ENCODE measurements around the gene BRSK2.
"Not testable (repeated sequence)": the region's sequence is repeated elsewhere in the genome, so short reads cannot be mapped to it uniquely, and the experiment has no call there.

Gene BRSK2

GRCh38 chr11:1397862-1398527 is 8.3 kb downstream of the BRSK2 start:
- DNase-seq: no peak

GRCh38 chr11:1398528-1399235 is 8.9 kb downstream of the BRSK2 start:
- DNase-seq: no peak

GRCh38 chr11:1399386-1400316 is 9.9 kb downstream of the BRSK2 start:
- DNase-seq: no peak

- DNase-seq: no peak
Measured at GRCh38 chr11:1400317-1401170, 10.8 kb downstream of the BRSK2 start.

DNA sequence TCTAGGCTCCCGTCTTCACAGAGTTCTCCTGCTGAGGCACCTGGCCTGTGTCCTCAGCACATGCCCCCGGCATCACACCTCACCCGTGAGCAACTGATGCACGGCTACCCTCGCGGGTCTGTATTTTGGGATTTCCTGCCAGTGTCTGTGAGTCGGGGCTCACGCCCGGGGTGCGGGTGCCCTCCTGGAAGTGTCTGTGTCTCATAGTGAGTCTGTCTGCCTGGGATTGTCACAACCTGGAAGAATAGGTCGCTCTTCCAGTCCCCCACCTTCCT is 11.4 kb downstream of the BRSK2 start:
- no peak for DNase-seq

- peak; percentile 76 for DNase-seq
Measured at GRCh38 chr11:1401656-1402221, 12.0 kb downstream of the BRSK2 start.

DNA sequence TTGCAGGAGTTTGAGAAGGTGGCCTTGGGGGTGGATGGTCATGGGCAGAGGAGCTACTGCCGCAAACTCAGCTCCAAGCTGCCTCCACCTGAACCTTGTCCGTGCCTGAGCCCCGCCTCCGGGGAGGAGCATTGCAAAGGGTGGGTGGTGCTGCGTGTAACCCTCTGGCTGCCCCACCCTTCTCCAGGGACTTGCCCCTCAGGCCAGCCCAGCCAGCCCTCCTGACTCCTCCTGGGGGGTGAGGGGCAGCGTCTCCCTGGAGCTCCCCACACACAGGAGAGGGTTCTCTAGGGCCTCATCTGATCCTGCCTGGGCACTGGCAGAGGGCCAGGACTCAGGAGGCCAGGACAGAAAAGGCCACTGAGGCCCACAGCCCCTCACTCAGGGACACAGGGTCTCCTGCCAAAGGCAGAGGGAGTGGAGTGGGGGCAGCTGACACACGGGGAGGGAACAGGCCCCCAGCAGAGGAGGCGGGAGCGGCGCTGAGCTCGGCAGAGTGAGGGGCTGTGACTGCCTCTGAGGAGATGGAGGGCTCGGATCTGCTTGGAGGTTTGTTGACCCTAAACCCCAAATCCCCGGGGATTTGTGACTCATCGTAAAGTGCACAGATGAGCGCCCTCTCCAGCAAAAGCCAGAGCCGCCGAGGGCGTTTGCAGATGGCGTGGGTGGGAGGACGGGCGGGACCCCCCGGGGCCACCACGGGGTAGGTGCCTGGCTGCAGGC is 12.8 kb downstream of the BRSK2 start:
- no peak for DNase-seq

DNA sequence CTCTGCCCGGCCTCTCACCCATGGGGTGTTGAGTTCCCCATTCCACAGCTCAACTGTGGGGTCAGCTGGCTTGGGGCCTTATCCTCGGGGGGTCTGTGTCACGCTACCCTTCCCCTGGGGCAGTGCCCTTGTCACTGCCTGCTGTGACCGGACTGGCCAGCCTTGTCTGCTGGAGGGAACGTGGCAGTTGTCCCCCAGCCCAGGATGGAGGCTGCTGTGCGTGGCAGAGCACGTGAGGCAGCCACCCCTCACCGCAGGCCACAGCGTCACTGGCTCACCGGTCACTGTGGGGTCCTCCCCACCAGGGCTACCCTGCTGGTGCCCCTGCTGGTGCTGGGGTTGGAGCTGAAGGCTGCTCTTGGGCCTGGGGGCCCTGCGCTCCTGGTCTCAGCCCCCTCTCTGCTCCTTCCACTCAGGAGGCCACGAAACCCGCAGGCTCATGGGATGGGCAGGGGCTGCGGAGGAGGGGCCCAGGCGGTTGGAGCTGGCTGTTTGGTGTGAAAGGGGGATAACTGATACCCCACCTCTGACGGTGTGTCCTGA is 13.4 kb downstream of the BRSK2 start:
- no peak for DNase-seq

DNA sequence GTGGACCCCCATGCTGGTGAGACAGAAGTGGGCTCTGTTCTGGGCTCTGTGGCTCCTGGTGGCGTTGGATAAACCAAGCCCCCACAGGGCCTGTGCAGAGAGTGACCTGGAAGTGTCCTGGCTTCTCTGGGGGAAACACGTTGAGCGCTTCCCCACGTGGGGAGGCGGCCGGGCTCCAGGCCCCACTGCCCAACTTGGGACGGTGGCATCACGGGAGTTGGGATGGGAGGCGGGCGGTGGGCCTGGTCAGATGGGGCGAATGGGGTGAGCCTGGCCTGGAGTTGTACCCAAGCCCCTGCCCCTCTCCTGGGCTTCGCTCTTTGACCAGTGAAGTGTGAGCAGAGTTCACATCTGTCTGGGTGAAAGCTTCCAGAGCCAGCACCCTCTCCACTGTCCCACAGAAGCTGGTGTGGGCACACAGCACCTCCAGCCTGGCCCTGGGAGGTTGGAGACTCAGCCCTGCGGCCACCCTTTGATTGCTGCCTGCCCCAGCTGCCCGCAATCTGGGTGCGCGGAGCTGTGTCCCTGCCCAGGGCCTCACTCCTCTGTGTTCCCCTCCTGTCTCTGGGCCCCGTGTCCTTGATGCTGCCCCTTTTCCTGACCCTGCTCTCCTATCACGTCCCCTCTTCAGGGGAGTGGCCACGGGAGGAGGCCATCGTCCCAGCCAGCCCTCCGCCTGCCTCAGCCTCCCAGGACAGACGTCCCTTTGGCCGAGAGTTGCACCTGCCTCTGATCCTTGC is 14.2 kb downstream of the BRSK2 start:
- DNase-seq: no peak

DNA sequence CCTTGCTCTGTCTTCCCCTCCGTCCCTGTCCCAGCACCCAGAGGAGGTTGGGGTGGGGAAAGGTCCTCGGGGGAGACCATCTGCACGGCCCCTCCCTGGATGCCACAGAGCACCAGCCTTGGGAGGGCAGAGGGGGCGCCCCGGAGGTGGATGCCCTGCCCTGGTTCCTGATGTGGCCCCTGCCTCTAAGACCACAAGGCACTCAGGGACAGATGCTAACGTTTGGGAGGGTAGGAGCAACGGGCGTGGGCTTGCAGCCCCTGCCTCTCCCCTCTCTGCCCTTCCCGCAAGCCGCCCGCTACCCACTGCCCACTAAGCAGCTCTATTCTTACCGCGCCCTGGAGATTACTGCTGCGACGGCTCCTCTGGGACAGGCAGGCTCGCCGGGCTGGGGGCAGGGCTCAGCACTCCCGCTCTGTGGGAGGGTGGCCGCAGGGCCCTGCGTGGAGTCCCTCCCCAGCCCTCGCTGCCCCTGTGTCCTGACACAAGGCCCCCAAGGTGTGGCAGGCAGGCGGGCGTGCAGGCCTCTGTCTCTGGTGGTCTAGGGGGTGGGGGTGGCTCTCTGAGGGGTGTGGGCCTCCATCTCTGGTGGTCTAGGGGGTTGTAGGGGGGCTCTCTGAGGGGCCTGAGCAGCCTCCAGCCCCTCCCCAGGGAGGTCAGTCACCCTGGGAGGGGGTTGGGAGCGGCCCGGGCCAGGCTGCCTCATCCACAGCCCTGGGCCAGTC is 14.9 kb downstream of the BRSK2 start:
- DNase-seq: no peak

DNA sequence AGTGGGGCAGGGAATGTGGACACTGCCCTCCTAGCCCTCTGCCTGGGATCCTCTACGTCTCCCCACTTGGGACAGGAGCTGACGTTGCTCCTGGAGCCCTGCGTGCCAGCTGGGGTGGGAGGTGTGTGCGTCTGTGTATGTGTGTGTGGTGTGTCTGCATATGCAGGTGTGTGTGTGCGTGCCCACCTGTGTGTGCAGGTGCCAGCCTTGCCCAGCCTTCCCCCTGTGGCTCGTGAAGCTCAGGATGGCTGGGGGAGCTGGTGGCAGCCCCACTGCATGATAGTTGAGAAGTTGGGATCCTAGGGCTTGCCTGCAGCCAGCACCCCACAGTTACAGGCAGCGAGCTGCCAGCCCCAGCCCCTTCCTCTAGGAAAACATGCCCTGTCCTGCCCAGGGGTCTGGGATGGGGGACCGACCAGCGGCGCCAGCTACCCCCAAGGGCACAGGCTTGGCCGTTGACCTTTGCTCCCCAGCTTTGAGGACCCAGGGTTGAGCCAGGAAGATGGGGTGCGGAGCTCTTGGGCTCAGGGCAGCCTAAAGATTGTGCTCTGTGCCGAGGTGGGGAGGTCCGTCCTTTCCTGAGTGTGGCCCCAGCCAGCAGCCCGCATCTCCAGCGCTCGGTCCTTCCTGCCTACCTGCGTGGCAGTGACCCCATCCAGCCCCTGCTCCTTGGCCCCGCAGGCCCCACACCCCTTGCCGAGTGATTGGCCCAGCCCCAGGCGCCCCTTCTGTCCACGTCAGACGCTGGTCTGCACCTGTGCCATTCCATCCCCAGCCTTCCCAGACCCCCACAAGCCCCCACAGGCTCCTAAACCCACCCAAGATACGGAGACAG is 15.7 kb downstream of the BRSK2 start:
- no peak for DNase-seq

DNA sequence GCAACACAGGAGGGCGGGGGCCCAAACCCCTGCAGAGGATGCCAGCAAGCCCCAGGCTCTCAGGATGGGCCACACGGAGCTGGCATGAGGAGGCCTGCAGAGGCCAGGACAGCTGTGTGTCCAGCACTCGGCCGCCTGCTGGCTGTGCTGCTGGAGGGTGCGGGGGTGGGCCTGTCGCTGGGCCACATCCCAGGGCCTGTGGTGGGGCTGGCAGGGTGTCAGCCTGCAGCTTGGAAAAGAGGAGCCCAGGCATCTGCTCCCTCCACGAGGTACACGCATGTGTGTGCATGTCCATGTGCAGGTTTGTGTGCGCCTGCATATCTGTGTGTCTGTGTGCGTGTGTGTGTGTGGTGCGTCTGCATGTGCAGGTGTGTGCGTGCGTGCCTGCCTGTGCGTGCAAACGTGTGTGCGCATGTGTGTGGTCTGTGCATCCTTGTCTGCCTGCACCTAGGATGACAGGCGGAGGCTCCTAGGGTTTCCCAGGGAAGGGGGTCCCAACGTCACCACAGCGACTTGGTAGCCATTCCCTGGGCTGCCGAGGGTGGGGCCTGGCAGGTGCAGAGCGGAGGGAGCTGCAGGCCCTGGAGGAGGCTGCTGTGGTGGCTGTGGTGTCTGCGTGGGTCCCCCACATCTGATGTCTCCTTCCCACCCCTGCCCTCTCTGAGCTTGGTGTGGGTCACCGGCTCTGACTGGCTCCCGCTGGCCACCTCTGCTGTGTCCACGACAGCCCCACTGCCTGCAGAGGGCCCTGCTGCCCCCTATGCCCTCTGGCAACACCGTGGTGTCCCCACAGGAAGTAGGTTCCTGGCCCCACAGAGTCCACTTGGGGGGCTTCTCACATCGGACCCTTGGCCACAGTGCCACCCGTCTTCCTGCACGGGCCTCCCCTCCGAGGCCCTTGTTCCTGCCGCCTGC is 17.1 kb downstream of the BRSK2 start:
- no peak for DNase-seq

GRCh38 chr11:1407668-1408067 is 17.9 kb downstream of the BRSK2 start:
- DNase-seq: no peak

- DNase-seq: no peak
Measured at GRCh38 chr11:1408346-1408745, 18.6 kb downstream of the BRSK2 start.

- no peak for DNase-seq
Measured at GRCh38 chr11:1409108-1409851, 19.5 kb downstream of the BRSK2 start.

- DNase-seq: not testable (repeated sequence)
Measured at GRCh38 chr11:1409852-1410125, 20.1 kb downstream of the BRSK2 start.

All from activated CD8-positive, alpha-beta memory T cell treated with anti-CD3 and anti-CD28 coated beads for 24 hours (primary cell).